HepG2 (cell line): Measurements from ENCODE around the gene IRX3. TPM values are rescaled to one million over a fixed set of nuclear protein-coding genes. Genes with fewer than 3 reads are reported as not detected.

Source experiments
- CREM ChIP-seq, 2 experiments: sonication (generic) in 1 of 2; formaldehyde crosslinking in 1 of 2; IDR thresholded peaks; 2 replicates each; pipeline versions ENCODE4 v1.4.0 to v1.6.1; 2016 to 2020; ENCODE audit warnings: antibody characterized with exemption in 1 of 2, mild to moderate bottlenecking in 1 of 2, missing genetic modification reagents in 1 of 2
- ERF ChIP-seq: IDR thresholded peaks from 2 replicates; pipeline ENCODE4 v1.6.1; 2018; ENCODE audit warnings: missing biosample characterization, missing genetic modification reagents
- ETV5 ChIP-seq: IDR thresholded peaks from 2 replicates; pipeline ENCODE4 v1.6.1; 2018; ENCODE audit warnings: missing biosample characterization, missing genetic modification reagents, inconsistent platforms, borderline replicate concordance
- JUNB ChIP-seq: sonication (generic); formaldehyde crosslinking; IDR thresholded peaks from 2 replicates; pipeline ENCODE4 v1.8.0; 2022; ENCODE audit warnings: missing genetic modification reagents, mild to moderate bottlenecking, borderline replicate concordance
- KAT7 ChIP-seq: IDR thresholded peaks from 2 replicates; pipeline ENCODE4 v1.6.1; 2018; ENCODE audit warnings: borderline replicate concordance, missing compliant biosample characterization
- KAT8 ChIP-seq: IDR thresholded peaks from 2 replicates; pipeline ENCODE4 v1.6.1; 2016; ENCODE audit warnings: missing genetic modification reagents, missing compliant biosample characterization
- KMT2A ChIP-seq: sonication (generic); formaldehyde crosslinking; IDR thresholded peaks from 2 replicates; pipeline ENCODE4 v1.4.0; 2020; ENCODE audit warnings: missing genetic modification reagents
- MED1 ChIP-seq: sonication (generic); formaldehyde crosslinking; IDR thresholded peaks from 2 replicates; pipeline ENCODE4 v1.4.0; 2020; ENCODE audit warnings: missing genetic modification reagents
- MXI1 ChIP-seq: IDR thresholded peaks from 3 replicates; pipeline ENCODE4 v1.6.1; 2012; ENCODE audit warnings: low read depth, low read length, inconsistent platforms, borderline replicate concordance
- NFYC ChIP-seq: IDR thresholded peaks from 2 replicates; pipeline ENCODE4 v1.6.1; 2016; ENCODE audit warnings: missing genetic modification reagents, missing compliant biosample characterization
- NR2C2 ChIP-seq: sonication (generic); formaldehyde crosslinking; IDR thresholded peaks from 2 replicates; pipeline ENCODE4 v1.4.0; 2020; ENCODE audit warnings: missing genetic modification reagents, mild to moderate bottlenecking, moderate library complexity, borderline replicate concordance
- TOE1 ChIP-seq: sonication (generic); formaldehyde crosslinking; IDR thresholded peaks from 2 replicates; pipeline ENCODE4 v1.4.0; 2020; ENCODE audit warnings: mild to moderate bottlenecking, missing genetic modification reagents
- ZNF709 ChIP-seq: sonication (generic); formaldehyde crosslinking; IDR thresholded peaks from 2 replicates; pipeline ENCODE4 v1.5.0; 2020; ENCODE audit warnings: mild to moderate bottlenecking, missing genetic modification reagents
- polyA plus RNA-seq, 8 experiments: library from polyadenylated mRNA; depleted of rRNA in 3 of 8; stranded (reverse) in 7 of 8; unstranded in 1 of 8; fragments of >200 nt; fragmentation: Illumina TruSeq in 4 of 8; extraction: Trizol in 4 of 8; gene quantifications; 2 replicates each; pipeline versions ENCODE4 v1.2.1 to v1.2.3, GENCODE V29; 2011 to 2016; ENCODE audit warnings: low read depth in 4 of 8, missing spikeins in 1 of 8, mixed read lengths in 1 of 8; ENCODE audit not compliant: insufficient read depth in 1 of 8
- total RNA-seq, 5 experiments: library from RNA; depleted of rRNA; stranded (reverse); fragments of >200 nt; fragmentation: Illumina TruSeq; extraction: Trizol; gene quantifications; 2 replicates each; pipeline ENCODE4 v1.2.3, GENCODE V29; 2016; ENCODE audit warnings: low read depth in 1 of 5
- TF ChIP-seq, protein P1 (sequence below): sonication (generic); formaldehyde crosslinking; conservative IDR thresholded peaks from 2 replicates; pipeline ENCODE4 v1.4.0; 2020; ENCODE audit warnings: missing genetic modification reagents
- TF ChIP-seq, protein P2 (sequence below): IDR thresholded peaks from 2 replicates; pipeline ENCODE4 v1.6.1; 2016; ENCODE audit warnings: low read depth, missing genetic modification reagents, missing compliant biosample characterization
- TF ChIP-seq, protein P3 (sequence below), 2 experiments: IDR thresholded peaks; 2 replicates each; pipeline ENCODE4 v1.6.1; 2011 to 2012; ENCODE audit warnings: low read length in 2 of 2, borderline replicate concordance in 1 of 2, low read depth in 1 of 2, mild to moderate bottlenecking in 1 of 2, moderate library complexity in 1 of 2
- TF ChIP-seq, protein P4 (sequence below): sonication (generic); formaldehyde crosslinking; IDR thresholded peaks from 2 replicates; pipeline ENCODE4 v1.4.0; 2020; ENCODE audit warnings: missing genetic modification reagents

IRX3 gene
- total and polyA plus RNA-seq, 2 of the 13 experiments (the other 11 are each of a cell fraction or from before 2014, with no cell fraction given) = 9.2 to 16.4 TPM

DNA sequence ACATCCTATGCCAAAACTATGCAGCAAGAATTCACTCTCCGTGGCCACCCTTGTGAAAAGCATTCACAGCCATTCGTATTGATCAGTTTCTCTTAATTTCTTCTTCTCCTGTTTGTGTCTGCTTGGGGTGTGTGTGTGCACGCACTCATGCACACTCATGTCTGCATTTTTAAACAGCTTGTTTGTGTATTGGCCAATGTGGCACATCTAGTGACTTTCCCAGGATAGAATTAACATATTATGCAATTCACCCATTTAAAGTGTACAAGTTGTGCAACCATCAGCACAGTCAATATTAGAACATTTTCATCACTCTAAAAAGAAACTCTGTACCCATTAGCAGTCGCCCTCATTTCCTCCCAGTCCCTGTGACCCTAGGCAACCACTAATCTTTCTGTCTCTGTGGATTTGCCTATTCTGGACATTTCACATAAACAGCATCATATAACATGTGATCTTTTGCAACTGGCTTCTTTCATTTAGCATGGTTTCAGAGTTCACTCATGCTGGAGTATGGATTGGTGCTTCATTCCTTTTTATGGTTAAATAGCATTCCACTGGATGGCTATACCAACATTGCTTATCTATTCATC, 20.1 kb downstream of the IRX3 start (continued):
- TF ChIP-seq, protein P1, sequence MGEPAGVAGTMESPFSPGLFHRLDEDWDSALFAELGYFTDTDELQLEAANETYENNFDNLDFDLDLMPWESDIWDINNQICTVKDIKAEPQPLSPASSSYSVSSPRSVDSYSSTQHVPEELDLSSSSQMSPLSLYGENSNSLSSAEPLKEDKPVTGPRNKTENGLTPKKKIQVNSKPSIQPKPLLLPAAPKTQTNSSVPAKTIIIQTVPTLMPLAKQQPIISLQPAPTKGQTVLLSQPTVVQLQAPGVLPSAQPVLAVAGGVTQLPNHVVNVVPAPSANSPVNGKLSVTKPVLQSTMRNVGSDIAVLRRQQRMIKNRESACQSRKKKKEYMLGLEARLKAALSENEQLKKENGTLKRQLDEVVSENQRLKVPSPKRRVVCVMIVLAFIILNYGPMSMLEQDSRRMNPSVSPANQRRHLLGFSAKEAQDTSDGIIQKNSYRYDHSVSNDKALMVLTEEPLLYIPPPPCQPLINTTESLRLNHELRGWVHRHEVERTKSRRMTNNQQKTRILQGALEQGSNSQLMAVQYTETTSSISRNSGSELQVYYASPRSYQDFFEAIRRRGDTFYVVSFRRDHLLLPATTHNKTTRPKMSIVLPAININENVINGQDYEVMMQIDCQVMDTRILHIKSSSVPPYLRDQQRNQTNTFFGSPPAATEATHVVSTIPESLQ (CRISPR knock-in tag) = 0 out of 2 replicates have a peak, but pooled peaks have one; percentile 46
- TF ChIP-seq MXI1 = 0 out of 3 replicates have a peak, but pooled peaks have one; percentile 19
- 0 out of 2 replicates have a peak, but pooled peaks have one; percentile 15 for TF ChIP-seq NFYC
- TF ChIP-seq CREM (IDR thresholded peaks at IDR 0.05) = peak; percentile 79
- no peak for TF ChIP-seq CREM (CRISPR knock-in tag; IDR thresholded peaks at IDR 0.05)
- TF ChIP-seq, protein P2, sequence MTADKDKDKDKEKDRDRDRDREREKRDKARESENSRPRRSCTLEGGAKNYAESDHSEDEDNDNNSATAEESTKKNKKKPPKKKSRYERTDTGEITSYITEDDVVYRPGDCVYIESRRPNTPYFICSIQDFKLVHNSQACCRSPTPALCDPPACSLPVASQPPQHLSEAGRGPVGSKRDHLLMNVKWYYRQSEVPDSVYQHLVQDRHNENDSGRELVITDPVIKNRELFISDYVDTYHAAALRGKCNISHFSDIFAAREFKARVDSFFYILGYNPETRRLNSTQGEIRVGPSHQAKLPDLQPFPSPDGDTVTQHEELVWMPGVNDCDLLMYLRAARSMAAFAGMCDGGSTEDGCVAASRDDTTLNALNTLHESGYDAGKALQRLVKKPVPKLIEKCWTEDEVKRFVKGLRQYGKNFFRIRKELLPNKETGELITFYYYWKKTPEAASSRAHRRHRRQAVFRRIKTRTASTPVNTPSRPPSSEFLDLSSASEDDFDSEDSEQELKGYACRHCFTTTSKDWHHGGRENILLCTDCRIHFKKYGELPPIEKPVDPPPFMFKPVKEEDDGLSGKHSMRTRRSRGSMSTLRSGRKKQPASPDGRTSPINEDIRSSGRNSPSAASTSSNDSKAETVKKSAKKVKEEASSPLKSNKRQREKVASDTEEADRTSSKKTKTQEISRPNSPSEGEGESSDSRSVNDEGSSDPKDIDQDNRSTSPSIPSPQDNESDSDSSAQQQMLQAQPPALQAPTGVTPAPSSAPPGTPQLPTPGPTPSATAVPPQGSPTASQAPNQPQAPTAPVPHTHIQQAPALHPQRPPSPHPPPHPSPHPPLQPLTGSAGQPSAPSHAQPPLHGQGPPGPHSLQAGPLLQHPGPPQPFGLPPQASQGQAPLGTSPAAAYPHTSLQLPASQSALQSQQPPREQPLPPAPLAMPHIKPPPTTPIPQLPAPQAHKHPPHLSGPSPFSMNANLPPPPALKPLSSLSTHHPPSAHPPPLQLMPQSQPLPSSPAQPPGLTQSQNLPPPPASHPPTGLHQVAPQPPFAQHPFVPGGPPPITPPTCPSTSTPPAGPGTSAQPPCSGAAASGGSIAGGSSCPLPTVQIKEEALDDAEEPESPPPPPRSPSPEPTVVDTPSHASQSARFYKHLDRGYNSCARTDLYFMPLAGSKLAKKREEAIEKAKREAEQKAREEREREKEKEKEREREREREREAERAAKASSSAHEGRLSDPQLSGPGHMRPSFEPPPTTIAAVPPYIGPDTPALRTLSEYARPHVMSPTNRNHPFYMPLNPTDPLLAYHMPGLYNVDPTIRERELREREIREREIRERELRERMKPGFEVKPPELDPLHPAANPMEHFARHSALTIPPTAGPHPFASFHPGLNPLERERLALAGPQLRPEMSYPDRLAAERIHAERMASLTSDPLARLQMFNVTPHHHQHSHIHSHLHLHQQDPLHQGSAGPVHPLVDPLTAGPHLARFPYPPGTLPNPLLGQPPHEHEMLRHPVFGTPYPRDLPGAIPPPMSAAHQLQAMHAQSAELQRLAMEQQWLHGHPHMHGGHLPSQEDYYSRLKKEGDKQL (CRISPR knock-in tag) = peak; percentile 81
- peak; percentile 82 for TF ChIP-seq MED1 (CRISPR knock-in tag)
- peak; percentile 57; the same call in 1 of the 2 replicates for TF ChIP-seq JUNB
- peak; percentile 81; the same call in 1 of the 2 replicates for TF ChIP-seq TOE1 (CRISPR knock-in tag)
- TF ChIP-seq KAT7 = 0 out of 2 replicates have a peak, but pooled peaks have one; percentile 50
- TF ChIP-seq ZNF709 (CRISPR knock-in tag) = no peak
- TF ChIP-seq KAT8 (CRISPR knock-in tag) = peak; percentile 70
- peak; percentile 83 for TF ChIP-seq ETV5
- peak; percentile 74; the same call in 1 of the 2 replicates for TF ChIP-seq ERF
- peak; percentile 50; the same call in 1 of the 2 replicates for TF ChIP-seq KMT2A
- TF ChIP-seq, protein P3, sequence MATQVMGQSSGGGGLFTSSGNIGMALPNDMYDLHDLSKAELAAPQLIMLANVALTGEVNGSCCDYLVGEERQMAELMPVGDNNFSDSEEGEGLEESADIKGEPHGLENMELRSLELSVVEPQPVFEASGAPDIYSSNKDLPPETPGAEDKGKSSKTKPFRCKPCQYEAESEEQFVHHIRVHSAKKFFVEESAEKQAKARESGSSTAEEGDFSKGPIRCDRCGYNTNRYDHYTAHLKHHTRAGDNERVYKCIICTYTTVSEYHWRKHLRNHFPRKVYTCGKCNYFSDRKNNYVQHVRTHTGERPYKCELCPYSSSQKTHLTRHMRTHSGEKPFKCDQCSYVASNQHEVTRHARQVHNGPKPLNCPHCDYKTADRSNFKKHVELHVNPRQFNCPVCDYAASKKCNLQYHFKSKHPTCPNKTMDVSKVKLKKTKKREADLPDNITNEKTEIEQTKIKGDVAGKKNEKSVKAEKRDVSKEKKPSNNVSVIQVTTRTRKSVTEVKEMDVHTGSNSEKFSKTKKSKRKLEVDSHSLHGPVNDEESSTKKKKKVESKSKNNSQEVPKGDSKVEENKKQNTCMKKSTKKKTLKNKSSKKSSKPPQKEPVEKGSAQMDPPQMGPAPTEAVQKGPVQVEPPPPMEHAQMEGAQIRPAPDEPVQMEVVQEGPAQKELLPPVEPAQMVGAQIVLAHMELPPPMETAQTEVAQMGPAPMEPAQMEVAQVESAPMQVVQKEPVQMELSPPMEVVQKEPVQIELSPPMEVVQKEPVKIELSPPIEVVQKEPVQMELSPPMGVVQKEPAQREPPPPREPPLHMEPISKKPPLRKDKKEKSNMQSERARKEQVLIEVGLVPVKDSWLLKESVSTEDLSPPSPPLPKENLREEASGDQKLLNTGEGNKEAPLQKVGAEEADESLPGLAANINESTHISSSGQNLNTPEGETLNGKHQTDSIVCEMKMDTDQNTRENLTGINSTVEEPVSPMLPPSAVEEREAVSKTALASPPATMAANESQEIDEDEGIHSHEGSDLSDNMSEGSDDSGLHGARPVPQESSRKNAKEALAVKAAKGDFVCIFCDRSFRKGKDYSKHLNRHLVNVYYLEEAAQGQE (IDR thresholded peaks at IDR 0.05; ENCODE audit: borderline replicate concordance in 1 of 2, low read depth in 1 of 2, low read length in 2 of 2) = 0 out of 4 replicates have a peak, but pooled peaks of 1 of the 2 experiments have one; percentile 27
- TF ChIP-seq, protein P4, sequence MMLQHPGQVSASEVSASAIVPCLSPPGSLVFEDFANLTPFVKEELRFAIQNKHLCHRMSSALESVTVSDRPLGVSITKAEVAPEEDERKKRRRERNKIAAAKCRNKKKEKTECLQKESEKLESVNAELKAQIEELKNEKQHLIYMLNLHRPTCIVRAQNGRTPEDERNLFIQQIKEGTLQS (CRISPR knock-in tag) = 0 out of 2 replicates have a peak, but pooled peaks have one; percentile 41
- peak; percentile 75; the same call in 1 of the 2 replicates for TF ChIP-seq NR2C2 (CRISPR knock-in tag)
